Nephron progenitor cell (in vitro differentiated cells): Measurements from ENCODE around the gene COL1A2.

Experiments used
- DNase-seq: peaks from one replicate; pipeline ENCODE4 v3.0.0; 2021
- H3K27ac Mint-ChIP-seq: 2 replicates; pipeline ENCODE4 v1.8.0; 2021; ENCODE audit warnings: mild to moderate bottlenecking, moderate library complexity, mixed read lengths
- H3K27me3 Mint-ChIP-seq: 2 replicates; pipeline ENCODE4 v1.8.0; 2021; ENCODE audit warnings: mild to moderate bottlenecking, low read depth, mixed read lengths; ENCODE audit not compliant: poor library complexity
- H3K36me3 Mint-ChIP-seq: 2 replicates; pipeline ENCODE4 v1.8.0; 2021; ENCODE audit warnings: low read depth, mixed read lengths
- H3K4me1 Mint-ChIP-seq: 2 replicates; pipeline ENCODE4 v1.8.0; 2021; ENCODE audit warnings: mixed read lengths
- H3K4me3 Mint-ChIP-seq: 2 replicates; pipeline ENCODE4 v1.8.0; 2021; ENCODE audit warnings: mild to moderate bottlenecking, moderate library complexity, mixed read lengths
- H3K9me3 Mint-ChIP-seq: 2 replicates; pipeline ENCODE4 v1.8.0; 2021; ENCODE audit warnings: mild to moderate bottlenecking, moderate library complexity, mixed read lengths
- TF ChIP-seq, protein P1 (sequence below): fragments of 200-600 bp; sonication (generic); IDR thresholded peaks from 2 replicates; pipeline ENCODE4 v1.5.0; 2021; ENCODE audit warnings: antibody characterized with exemption

COL1A2 gene

DNA sequence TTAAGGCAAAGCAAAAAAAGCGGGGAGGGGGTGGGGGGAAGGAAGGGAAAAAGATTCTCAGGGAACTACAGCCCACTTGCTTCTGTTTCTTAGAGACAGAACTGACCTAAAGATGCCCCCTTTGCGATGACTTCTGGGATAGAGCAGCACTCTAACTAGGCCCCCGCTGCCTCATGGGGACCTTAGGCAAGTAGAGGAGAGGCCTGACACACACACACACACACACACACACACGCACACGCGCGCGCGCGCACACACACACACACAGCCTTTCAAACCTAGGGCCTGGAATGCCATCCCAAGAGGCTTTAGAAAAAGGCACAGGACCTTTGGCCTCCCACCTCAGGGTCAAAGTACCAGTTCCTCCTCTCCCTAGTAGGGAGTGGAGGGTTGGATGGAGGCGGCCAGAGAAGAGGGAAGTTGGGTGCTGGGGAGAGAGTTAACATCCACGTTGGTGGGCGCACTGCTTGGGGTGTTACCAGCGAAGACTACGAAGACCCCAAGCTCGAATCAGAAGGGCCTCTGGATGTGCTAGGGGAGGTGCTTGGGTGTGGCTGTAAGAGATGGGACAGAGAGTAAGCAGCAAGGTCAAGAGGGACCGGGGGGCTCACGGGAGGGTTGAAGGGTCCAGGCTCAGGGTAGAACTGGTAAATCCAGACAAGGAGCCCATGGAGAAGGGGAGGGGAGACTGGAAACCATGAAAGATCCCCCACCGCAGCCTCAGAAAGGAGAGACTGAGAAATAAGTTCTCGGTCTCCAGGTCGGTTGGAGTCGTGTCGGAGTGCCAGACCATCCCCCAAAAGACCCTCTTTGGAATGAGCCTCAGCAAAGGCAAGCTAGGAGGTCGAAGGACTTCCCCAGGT lies 1.2 kb upstream of the COL1A2 start:
- TF ChIP-seq, protein P1, sequence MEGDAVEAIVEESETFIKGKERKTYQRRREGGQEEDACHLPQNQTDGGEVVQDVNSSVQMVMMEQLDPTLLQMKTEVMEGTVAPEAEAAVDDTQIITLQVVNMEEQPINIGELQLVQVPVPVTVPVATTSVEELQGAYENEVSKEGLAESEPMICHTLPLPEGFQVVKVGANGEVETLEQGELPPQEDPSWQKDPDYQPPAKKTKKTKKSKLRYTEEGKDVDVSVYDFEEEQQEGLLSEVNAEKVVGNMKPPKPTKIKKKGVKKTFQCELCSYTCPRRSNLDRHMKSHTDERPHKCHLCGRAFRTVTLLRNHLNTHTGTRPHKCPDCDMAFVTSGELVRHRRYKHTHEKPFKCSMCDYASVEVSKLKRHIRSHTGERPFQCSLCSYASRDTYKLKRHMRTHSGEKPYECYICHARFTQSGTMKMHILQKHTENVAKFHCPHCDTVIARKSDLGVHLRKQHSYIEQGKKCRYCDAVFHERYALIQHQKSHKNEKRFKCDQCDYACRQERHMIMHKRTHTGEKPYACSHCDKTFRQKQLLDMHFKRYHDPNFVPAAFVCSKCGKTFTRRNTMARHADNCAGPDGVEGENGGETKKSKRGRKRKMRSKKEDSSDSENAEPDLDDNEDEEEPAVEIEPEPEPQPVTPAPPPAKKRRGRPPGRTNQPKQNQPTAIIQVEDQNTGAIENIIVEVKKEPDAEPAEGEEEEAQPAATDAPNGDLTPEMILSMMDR = no peak
- DNase-seq = peak; percentile 61
- peaks cover 14% of the 10 kb centered on the region for H3K36me3 Mint-ChIP-seq
- peaks cover 9% of the 10 kb centered on the region for H3K27me3 Mint-ChIP-seq
- peak overlapping the region; percentile 89 for H3K27ac Mint-ChIP-seq
- no peaks in the 10 kb centered on the region for H3K9me3 Mint-ChIP-seq
- peaks cover 82% of the 10 kb centered on the region for H3K4me1 Mint-ChIP-seq
- peak overlapping the region; percentile 96 for H3K4me3 Mint-ChIP-seq

DNA sequence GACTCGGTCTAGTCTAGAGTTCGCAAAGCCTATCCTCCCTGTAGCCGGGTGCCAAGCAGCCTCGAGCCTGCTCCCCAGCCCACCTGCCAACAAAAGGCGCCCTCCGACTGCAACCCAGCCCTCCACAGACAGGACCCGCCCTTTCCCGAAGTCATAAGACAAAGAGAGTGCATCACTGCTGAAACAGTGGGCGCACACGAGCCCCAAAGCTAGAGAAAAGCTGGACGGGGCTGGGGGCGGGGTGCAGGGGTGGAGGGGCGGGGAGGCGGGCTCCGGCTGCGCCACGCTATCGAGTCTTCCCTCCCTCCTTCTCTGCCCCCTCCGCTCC lies 622 bp upstream of the COL1A2 start:
- no peak for DNase-seq
- Mint-ChIP-seq H3K27ac (peak overlapping the region; percentile 89), H3K9me3 (no peaks in the 10 kb centered on the region), H3K36me3 (peaks cover 20% of the 10 kb centered on the region), H3K4me1 (peaks cover 82% of the 10 kb centered on the region), H3K4me3 (peak overlapping the region; percentile 96), H3K27me3 (peaks cover 9% of the 10 kb centered on the region)
- TF ChIP-seq, protein P1 = no peak

- Mint-ChIP-seq H3K4me3 (peak overlapping the region; percentile 96), H3K27ac (peak overlapping the region; percentile 97), H3K36me3 (peaks cover 31% of the 10 kb centered on the region), H3K27me3 (peaks cover 9% of the 10 kb centered on the region), H3K4me1 (peaks cover 69% of the 10 kb centered on the region), H3K9me3 (no peaks in the 10 kb centered on the region)
- peak; percentile 36 for DNase-seq
- TF ChIP-seq, protein P1 = peak; percentile 86
Measured at GRCh38 chr7:94395141-94396036, 694 bp downstream of the COL1A2 start.

- H3K27me3 Mint-ChIP-seq = peaks cover 9% of the 10 kb centered on the region
- TF ChIP-seq, protein P1 = no peak
- H3K27ac Mint-ChIP-seq = peak overlapping the region; percentile 33
- H3K36me3 Mint-ChIP-seq = peaks cover 37% of the 10 kb centered on the region
- peak overlapping the region; percentile 96 for H3K4me3 Mint-ChIP-seq
- peaks cover 66% of the 10 kb centered on the region for H3K4me1 Mint-ChIP-seq
- no peak for DNase-seq
- H3K9me3 Mint-ChIP-seq = no peaks in the 10 kb centered on the region
Measured at GRCh38 chr7:94396037-94396431, 1.3 kb downstream of the COL1A2 start.

GRCh38 chr7:94396596-94396995 lies 1.9 kb downstream of the COL1A2 start:
- Mint-ChIP-seq H3K27me3 (peaks cover 8% of the 10 kb centered on the region), H3K4me3 (peak overlapping the region; percentile 96), H3K4me1 (peaks cover 60% of the 10 kb centered on the region), H3K27ac (peak overlapping the region; percentile 21), H3K36me3 (peaks cover 40% of the 10 kb centered on the region), H3K9me3 (no peaks in the 10 kb centered on the region)
- no peak for DNase-seq
- TF ChIP-seq, protein P1 = no peak
